DMS79 treated with DMSO at 0.1 percent for 48 hours (cell line): ENCODE results near the gene MARCHF3.
"Not testable (repeated sequence)": the region's sequence is repeated elsewhere in the genome, so short reads cannot be mapped to it uniquely, and the experiment has no call there.

Experiments used
- DNase-seq: peaks from one replicate; lab custom pipeline; 2025; lab: John Stamatoyannopoulos, UW

The MARCHF3 gene

GRCh38 chr5:126847826-126848251 is 182.5 kb downstream of the MARCHF3 start:
- no peak for DNase-seq

- DNase-seq: no peak
These were observed 182.9 kb downstream of the MARCHF3 start for GRCh38 chr5:126847456-126847820.

- DNase-seq: no peak
These were observed 183.5 kb downstream of the MARCHF3 start for GRCh38 chr5:126846744-126847455.

- DNase-seq: no peak
These were observed 184.0 kb downstream of the MARCHF3 start for GRCh38 chr5:126846344-126846743.

GRCh38 chr5:126845470-126846070 is 184.8 kb downstream of the MARCHF3 start:
- not testable (repeated sequence) for DNase-seq

- DNase-seq: not testable (repeated sequence)
These were observed 187.0 kb downstream of the MARCHF3 start for GRCh38 chr5:126843375-126843774.

- not testable (repeated sequence) for DNase-seq
These were observed 191.0 kb downstream of the MARCHF3 start for GRCh38 chr5:126839407-126839806.

- DNase-seq: no peak
These were observed 192.3 kb downstream of the MARCHF3 start for GRCh38 chr5:126837906-126838539.

GRCh38 chr5:126837242-126837641 is 193.1 kb downstream of the MARCHF3 start:
- DNase-seq: no peak

- DNase-seq: no peak
These were observed 193.6 kb downstream of the MARCHF3 start for GRCh38 chr5:126836778-126837177.

GRCh38 chr5:126831156-126831555 is 199.2 kb downstream of the MARCHF3 start:
- DNase-seq: no peak

- DNase-seq: no peak
These were observed 200.3 kb downstream of the MARCHF3 start for GRCh38 chr5:126830061-126830460.

GRCh38 chr5:126829098-126829497 is 201.3 kb downstream of the MARCHF3 start:
- no peak for DNase-seq

GRCh38 chr5:126826619-126827215 is 203.6 kb downstream of the MARCHF3 start:
- no peak for DNase-seq

GRCh38 chr5:126819253-126819652 is 211.1 kb downstream of the MARCHF3 start:
- DNase-seq: no peak

- no peak for DNase-seq
These were observed 211.6 kb downstream of the MARCHF3 start for GRCh38 chr5:126818736-126819135.
